Stimulated activated CD8-positive, alpha-beta memory T cell treated with anti-CD3 and anti-CD28 coated beads, Interleukin-4, amount 100 ng/mL, for 1 hour (primary cell): Measurements from ENCODE around the gene HK3.

Source experiments
- DNase-seq, 2 donors: peaks; one replicate each; pipeline ENCODE4 v3.0.0-alpha.2; 2020; ENCODE audit warnings: low read depth in 2 of 2, low spot score in 1 of 2

HK3 gene

GRCh38 chr5:176899296-176899891, at the start of gene HK3:
TSS of gene HK3 (minus strand) at chr5:176899346. CDS start at chr5:176896159, 3,187 bp downstream.
- DNase-seq, result no peak

DNA sequence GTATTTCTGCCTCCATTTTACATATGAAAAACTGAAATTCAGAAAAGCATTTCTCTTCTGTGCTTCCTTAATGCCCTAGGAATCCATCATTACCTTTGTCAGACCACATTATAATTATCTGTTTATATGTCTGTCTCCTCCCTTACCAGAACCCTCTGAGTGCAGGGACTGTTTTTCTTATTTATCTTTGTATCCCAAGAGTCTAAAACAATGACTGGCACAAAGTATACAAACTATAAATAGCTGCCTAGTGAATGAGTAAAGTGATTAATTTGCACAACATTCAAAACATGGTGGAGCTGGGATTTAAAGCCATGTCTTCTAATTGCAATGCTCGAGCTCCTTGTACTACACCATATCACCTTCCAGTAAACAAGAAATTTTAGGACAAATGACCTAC, 49.3 kb upstream of the HK3 start:
- no peak for DNase-seq

DNA sequence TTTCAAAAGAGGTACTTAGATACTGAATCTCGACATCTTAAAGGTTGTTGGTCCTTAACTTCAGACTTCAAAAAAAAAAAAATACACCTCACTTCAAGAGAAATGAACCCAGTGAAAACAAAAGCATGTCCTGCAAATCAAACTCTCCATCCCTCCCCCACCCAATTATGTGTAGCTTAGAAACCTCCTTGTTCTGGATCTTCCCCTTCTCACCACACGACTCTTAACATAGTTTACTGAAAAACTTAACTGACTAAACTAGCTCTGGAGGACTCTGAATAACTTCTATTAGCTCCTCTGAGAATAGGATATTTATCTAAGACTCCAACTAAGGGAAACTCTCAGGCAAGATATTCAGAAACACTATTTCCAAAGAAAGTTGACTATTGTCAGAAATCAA, 48.7 kb upstream of the HK3 start:
- DNase-seq, result no peak

- DNase-seq, result no peak
Observed at GRCh38 chr5:176944268-176944667, 45.1 kb upstream of the HK3 start.

DNA sequence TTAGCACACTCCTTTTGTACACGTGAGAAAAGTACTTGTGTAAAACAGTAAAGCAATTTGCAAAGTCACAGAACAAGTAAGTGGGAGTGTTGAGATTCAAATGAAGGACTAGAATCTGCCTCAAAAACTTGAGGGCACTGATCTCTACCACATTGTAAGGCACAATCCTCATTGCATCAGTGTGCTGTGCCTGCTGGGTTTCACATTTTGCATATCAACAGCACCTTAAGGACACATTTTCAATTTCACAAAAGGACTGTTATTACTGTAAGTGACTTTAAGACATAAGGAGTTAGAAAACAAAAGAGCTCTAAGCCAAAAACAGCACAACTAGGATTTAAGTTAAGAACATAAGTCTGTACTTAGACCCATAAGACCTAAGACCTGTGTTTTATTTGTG, 44.7 kb upstream of the HK3 start:
- no peak for DNase-seq

GRCh38 chr5:176941951-176942350, 42.8 kb upstream of the HK3 start:
- no peak for DNase-seq

DNA sequence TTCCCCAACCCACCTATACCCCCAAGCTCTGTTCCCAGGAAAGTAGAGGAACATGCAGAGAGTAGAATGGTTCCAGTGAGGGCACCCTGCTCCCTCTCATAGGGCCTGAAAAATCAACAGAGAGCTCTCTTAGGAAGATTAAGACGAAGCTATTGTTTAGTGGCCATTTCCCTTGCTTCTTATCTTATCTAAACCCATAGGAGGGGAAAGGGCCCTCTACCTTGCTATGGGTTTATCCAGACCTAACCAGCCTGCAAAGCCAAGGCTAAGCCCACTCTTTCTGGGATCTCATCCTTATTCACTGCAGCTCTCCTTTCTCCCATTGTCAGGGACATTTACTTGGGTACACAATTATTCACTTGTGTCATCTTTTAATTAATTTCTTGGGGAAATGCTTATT, 39.3 kb upstream of the HK3 start:
- no peak for DNase-seq

- no peak for DNase-seq
Observed at GRCh38 chr5:176935017-176935416, 35.9 kb upstream of the HK3 start.

DNA sequence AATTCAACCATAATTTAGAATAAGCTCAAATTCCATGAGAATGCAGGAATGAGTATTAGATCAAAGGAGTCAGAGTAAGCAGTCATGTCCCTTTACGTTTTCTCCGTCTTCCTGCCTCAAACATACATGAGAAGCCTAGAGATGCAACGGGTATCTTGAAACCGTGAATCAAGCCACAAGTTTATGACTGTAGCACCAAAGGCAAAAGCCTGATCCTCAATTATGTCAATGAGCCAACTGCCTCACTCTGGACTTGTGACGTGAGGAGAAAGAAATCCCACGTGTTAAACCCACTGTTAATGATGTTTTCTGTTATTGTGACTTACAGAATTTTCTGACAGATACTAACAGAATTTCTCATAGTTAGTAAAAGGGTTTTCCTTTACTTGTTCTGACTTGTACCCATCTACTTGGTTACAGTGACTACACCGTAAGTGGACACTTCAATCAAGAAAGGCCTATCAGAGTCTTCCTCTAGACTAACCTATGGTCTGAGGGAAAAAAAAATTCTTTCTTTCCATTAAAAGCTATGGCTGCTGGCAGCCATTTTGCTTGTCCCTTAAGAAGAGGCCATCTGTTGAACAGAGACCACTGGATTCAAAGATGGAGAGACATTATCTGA, 35.3 kb upstream of the HK3 start:
- no peak for DNase-seq

GRCh38 chr5:176929654-176930053, 30.5 kb upstream of the HK3 start:
- DNase-seq, result no peak

GRCh38 chr5:176927562-176927961, 28.4 kb upstream of the HK3 start:
- no peak for DNase-seq

- DNase-seq, result no peak
Observed at GRCh38 chr5:176922817-176923216, 23.7 kb upstream of the HK3 start.

DNA sequence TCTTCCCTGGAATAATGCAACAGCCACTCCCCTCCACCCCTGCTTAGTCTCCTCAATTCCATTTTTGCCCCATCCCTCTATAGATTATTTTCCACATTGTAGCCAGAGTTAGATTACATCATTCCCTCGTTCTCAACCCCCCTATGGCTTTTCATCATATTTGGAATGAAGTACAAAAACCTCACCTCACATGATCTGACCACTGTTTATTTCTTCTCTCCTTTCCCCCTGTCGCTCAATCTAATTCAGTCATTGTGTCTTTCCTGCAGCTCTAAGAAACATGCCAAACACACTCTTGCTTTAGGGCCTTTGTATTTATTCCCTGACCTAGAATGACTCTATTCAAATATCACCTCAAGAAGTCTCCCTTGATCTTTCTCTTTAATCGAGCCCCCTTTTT, 22.6 kb upstream of the HK3 start:
- DNase-seq, result no peak

DNA sequence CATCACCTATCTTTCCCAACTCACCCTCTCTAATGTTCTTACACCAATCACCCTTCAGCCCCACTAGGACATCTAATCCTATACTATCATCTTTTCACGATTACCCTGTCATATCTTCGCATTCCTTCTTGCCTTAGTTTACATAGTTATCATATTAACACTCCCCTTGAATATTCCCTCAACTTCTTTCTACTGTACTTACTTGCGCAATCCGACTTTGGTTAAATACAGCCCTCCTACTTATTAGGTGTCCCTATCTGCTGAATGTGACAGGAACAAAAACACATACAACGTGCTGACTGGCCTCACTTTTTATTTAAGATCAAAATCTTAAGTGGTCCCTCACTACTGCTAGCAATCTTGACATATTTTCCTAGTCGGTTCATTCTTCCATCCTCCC, 19.5 kb upstream of the HK3 start:
- no peak for DNase-seq

DNA sequence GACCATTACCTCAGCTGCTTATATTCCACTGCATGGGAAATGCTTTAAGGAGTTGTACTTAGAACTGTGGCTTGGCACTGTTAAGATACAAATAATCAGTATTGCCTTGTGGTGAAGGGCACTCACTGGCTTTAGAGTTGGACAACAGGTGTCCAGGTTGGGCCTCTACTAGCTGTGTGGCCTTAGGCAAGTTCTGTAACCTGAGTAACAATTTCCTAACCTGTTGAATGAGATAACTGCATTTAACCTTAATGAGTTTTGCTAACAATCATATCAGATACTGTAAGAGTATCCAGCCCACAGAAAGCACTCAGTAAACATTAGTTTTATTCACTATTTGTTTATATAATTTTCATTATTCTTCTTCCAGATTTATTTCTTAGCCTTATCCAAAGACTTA, 17.2 kb upstream of the HK3 start:
- no peak for DNase-seq

DNA sequence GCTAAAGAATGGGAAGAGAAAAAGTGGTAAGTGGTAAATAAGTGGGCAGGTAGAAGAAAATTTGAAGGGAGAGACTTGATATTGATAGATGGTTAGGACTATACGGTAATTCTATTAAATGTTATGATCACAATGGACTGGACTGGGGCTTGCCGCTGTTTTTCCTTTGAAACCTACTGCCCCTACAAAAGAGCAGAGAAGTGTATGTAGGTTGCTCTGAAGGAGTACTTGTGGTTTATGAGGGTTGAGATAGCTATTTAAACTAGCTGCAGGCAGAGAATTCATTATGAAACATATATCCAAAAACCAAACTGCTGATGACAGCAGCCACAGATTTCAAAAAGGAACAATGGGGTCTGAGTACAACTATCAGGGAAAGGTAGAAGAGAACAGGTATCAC, 16.8 kb upstream of the HK3 start:
- DNase-seq, result no peak

DNA sequence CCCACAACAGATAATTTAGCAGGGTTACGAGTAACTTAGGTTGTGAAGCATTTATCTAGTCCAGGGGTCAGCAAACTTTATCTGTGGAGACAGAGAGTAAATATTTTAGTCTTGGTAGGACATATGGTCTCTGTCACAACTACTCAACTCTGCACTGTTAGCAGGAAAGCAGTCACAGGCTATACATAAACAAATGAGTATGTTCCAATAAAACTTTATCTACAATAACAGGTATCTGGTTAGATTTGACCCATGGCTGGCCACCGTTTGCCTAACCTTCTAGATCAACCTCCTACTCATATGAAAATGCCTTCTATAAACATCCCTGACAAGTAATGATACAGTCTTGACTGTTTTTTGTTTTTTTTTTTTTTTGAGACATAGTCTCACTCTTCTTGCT, 13.0 kb upstream of the HK3 start:
- DNase-seq, result no peak

- no peak for DNase-seq
Observed at GRCh38 chr5:176908675-176909368, 9.7 kb upstream of the HK3 start.

DNA sequence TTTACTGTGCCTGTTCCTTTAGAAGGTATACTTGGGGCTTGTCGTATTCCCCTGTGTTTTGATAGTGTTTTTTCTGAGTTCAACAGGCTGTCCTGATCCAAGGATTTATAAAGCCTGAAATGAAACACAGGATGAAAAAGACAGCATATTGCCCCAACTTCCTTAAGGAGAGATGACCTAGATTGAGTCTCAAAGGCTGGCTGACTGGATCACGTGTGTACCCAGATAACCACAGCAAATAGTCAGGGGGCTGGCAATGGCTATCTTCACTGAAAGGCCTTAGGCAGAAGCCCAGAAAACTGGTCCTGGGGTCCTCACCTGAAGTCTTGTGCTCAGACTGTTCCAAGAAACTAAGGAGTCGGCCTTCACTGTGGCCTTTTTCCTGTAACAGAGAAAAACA, 7.7 kb upstream of the HK3 start:
- no peak for DNase-seq

DNA sequence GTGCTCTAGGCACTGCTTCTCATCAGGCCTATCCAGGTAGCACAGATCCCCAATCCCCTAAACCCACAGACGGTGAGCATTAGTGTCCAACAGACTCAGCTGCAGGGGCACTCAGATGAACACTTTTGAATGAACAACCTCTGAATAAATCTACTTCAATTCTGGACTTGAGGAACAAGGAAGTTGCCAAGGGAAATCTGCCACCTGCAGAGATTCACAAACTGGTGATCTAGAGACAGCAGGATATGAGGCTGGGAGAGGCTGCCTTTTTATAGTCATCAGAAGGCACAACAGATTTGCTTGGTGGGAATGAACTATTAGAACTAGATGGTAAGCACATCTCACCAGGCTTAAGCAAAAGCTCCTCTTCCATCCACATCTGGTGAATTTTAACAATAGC, 7.0 kb upstream of the HK3 start:
- DNase-seq, result no peak

DNA sequence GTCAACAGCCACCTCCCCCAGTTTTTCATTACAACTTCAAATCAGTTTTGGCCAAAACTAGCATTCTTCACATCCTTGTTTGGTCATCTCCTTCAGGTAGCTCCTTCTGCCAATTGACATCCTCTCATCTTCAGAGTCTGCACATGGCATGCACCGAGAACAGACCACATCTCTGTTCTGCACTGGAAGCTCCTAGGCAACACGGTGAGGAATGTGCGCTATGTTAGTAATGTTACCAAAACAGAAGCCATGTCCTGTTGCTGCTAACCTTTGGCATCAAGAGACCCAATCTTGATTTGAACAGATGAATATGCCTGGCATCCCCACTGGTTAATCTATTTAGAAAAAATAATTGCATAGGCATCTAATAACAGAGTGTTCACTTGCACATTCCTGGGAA, 5.1 kb upstream of the HK3 start:
- DNase-seq, result no peak

DNA sequence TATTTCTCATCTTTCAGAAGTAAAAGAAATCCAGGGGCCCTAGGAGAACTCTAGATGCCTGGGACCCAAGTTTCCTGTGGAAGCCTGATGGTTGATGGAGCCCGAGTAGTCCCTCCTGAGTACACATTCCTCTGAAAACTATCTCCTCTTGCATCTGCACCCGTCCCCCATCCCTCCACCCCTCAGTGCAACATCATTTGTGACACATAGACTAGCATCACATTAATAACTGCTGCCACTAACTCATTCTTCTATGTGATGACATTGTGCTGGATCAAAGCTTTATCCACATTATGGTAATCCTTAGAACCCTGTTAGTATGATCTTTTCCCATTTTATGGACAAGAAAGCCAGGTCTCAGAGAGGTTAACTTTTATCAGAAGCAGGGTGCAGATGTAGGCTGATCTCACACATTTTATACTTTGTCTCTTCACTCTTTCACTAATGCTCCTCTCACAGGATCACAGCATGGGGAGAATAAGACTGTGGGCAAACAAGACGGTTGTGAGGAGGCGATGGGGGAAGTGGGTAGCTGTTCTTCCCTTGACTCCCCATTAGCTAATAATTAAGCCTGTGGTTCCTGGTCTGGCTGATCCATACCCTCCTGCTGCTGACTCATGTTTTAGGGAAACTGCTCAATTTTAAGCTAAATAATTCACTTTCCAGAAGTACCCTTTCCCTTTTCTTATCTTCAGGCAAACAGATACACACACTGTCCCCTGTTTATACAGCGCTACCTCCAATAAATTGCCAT, 3.9 kb upstream of the HK3 start:
- DNase-seq, result no peak
